Muscle of leg (tissue), 11 donors: ENCODE results near the gene TICRR. TPM values are rescaled to one million over a fixed set of nuclear protein-coding genes. Genes with fewer than 3 reads are reported as not detected.
A peak's percentile ranks its signal among the peaks of the same experiment; 100 is the strongest.
"Not testable (repeated sequence)": the region's sequence is repeated elsewhere in the genome, so short reads cannot be mapped to it uniquely, and the experiment has no call there.

Experiments
- DNase-seq: peaks from one replicate; pipeline ENCODE4 v3.0.0; 2013
- H3K27ac ChIP-seq: one replicate; pipeline ENCODE4 v1.5.1; 2013; ENCODE audit warnings: mild to moderate bottlenecking, low read length, control low read depth
- H3K27me3 ChIP-seq: one replicate; pipeline ENCODE4 v1.6.1; 2013; ENCODE audit warnings: low read length; ENCODE audit not compliant: control insufficient read depth, insufficient read depth
- H3K36me3 ChIP-seq: one replicate; pipeline ENCODE4 v1.6.1; 2013; ENCODE audit warnings: low read length; ENCODE audit not compliant: control insufficient read depth, insufficient read depth
- H3K4me1 ChIP-seq: one replicate; pipeline ENCODE4 v1.6.1; 2013; ENCODE audit warnings: low read length; ENCODE audit not compliant: control insufficient read depth, insufficient read depth
- H3K4me3 ChIP-seq: one replicate; pipeline ENCODE4 v1.5.1; 2013; ENCODE audit warnings: low read length, control low read depth
- H3K9me3 ChIP-seq: replicated peaks from 2 replicates; pipeline ENCODE4 v1.6.1; 2013; ENCODE audit warnings: low read depth, low read length; ENCODE audit not compliant: control insufficient read depth
- WGBS: methylation state at CpG from one replicate; pipeline ENCODE4 v1.1.5; 2013; ENCODE audit warnings: missing lambda C conversion rate; ENCODE audit not compliant: insufficient coverage; 5-methylcytosine and 5-hydroxymethylcytosine counted together
- polyA plus RNA-seq, 8 donors: library from polyadenylated mRNA; unstranded; fragments of 120-200 nt; gene quantifications; one replicate each; pipeline versions ENCODE4 v1.2.1 to v1.2.3, GENCODE V29; 2013; ENCODE audit warnings: inconsistent platforms in 1 of 8, low replicate concordance in 1 of 8; ENCODE audit not compliant: insufficient read length in 8 of 8, insufficient read depth in 1 of 8
- total RNA-seq: library from RNA; stranded (reverse); fragments of 120-200 nt; gene quantifications from one replicate; pipeline ENCODE4 v1.2.4, GENCODE V29; 2013

Gene TICRR
- total and polyA plus RNA-seq, 9 donors: 2.2 to 7.1 (median 5.1) TPM

- Histone ChIP-seq H3K9me3 (no peaks in the 10 kb centered on the region), H3K27me3 (peaks cover 3% of the 10 kb centered on the region), H3K4me1 (no peaks in the 10 kb centered on the region), H3K4me3 (no peak overlapping the region), H3K27ac (no peak overlapping the region), H3K36me3 (no peaks in the 10 kb centered on the region)
- DNase-seq: no peak
- WGBS: no CpG with 5 or more reads among the region's 5 CpGs
Measured at GRCh38 chr15:89559769-89560264, 15.5 kb upstream of the TICRR start.

GRCh38 chr15:89566181-89566580 is 9.1 kb upstream of the TICRR start:
- H3K9me3 ChIP-seq: no peaks in the 10 kb centered on the region
- H3K36me3 ChIP-seq: no peaks in the 10 kb centered on the region
- H3K4me1 ChIP-seq: no peaks in the 10 kb centered on the region
- H3K27me3 ChIP-seq: no peaks in the 10 kb centered on the region
- H3K4me3 ChIP-seq: no peak overlapping the region
- H3K27ac ChIP-seq: no peak overlapping the region
- peak; percentile 61 for DNase-seq
- WGBS: 25% methylated on average over 5 of the region's 7 CpGs

- no peaks in the 10 kb centered on the region for H3K36me3 ChIP-seq
- H3K9me3 ChIP-seq: no peaks in the 10 kb centered on the region
- no peak overlapping the region for H3K27ac ChIP-seq
- no peaks in the 10 kb centered on the region for H3K4me1 ChIP-seq
- 94% methylated on average over 3 of the region's 5 CpGs for WGBS
- peaks cover 2% of the 10 kb centered on the region for H3K27me3 ChIP-seq
- no peak for DNase-seq
- H3K4me3 ChIP-seq: no peak overlapping the region
Measured at GRCh38 chr15:89566621-89567294, 8.5 kb upstream of the TICRR start.

GRCh38 chr15:89569090-89569745 is 6.1 kb upstream of the TICRR start:
- H3K36me3 ChIP-seq: no peaks in the 10 kb centered on the region
- DNase-seq: no peak
- H3K27me3 ChIP-seq: peaks cover 5% of the 10 kb centered on the region
- no peak overlapping the region for H3K27ac ChIP-seq
- H3K4me1 ChIP-seq: no peaks in the 10 kb centered on the region
- WGBS: 73% methylated on average over 4 of the region's 7 CpGs
- no peak overlapping the region for H3K4me3 ChIP-seq
- no peaks in the 10 kb centered on the region for H3K9me3 ChIP-seq

- Histone ChIP-seq H3K27ac (no peak overlapping the region), H3K36me3 (no peaks in the 10 kb centered on the region), H3K4me1 (peaks cover 17% of the 10 kb centered on the region), H3K9me3 (no peaks in the 10 kb centered on the region), H3K4me3 (peak overlapping the region; percentile 78), H3K27me3 (peaks cover 5% of the 10 kb centered on the region)
- WGBS: under 1% methylated on average over 59 of the region's 60 CpGs
- DNase-seq: no peak
Measured at GRCh38 chr15:89575656-89576416, 567 bp downstream of the TICRR start.

GRCh38 chr15:89576417-89576773 is 1.1 kb downstream of the TICRR start:
- no CpG with 5 or more reads among the region's 1 CpG for WGBS
- Histone ChIP-seq H3K27ac (no peak overlapping the region), H3K4me1 (peaks cover 17% of the 10 kb centered on the region), H3K36me3 (no peaks in the 10 kb centered on the region), H3K9me3 (no peaks in the 10 kb centered on the region), H3K27me3 (peaks cover 5% of the 10 kb centered on the region), H3K4me3 (peak overlapping the region; percentile 78)
- no peak for DNase-seq

GRCh38 chr15:89577776-89578115 is 2.5 kb downstream of the TICRR start:
- Histone ChIP-seq H3K4me1 (peaks cover 17% of the 10 kb centered on the region), H3K36me3 (no peaks in the 10 kb centered on the region), H3K27ac (no peak overlapping the region), H3K27me3 (no peaks in the 10 kb centered on the region), H3K9me3 (no peaks in the 10 kb centered on the region), H3K4me3 (no peak overlapping the region)
- 33% methylated on average over 1 of the region's 3 CpGs for WGBS
- no peak for DNase-seq

- no peaks in the 10 kb centered on the region for H3K27me3 ChIP-seq
- no peak overlapping the region for H3K27ac ChIP-seq
- H3K4me3 ChIP-seq: no peak overlapping the region
- no peaks in the 10 kb centered on the region for H3K9me3 ChIP-seq
- H3K36me3 ChIP-seq: no peaks in the 10 kb centered on the region
- DNase-seq: no peak
- peaks cover 17% of the 10 kb centered on the region for H3K4me1 ChIP-seq
- no CpG with 5 or more reads among the region's 2 CpGs for WGBS
Measured at GRCh38 chr15:89578146-89578545, 2.9 kb downstream of the TICRR start.

- peaks cover 15% of the 10 kb centered on the region for H3K4me1 ChIP-seq
- H3K36me3 ChIP-seq, H3K4me3 ChIP-seq, H3K27ac ChIP-seq, DNase-seq, H3K9me3 ChIP-seq, H3K27me3 ChIP-seq: not testable (repeated sequence)
- WGBS: 100% methylated on average over 1 of the region's 2 CpGs
Measured at GRCh38 chr15:89580747-89581146, 5.5 kb downstream of the TICRR start.

GRCh38 chr15:89586651-89587050 is 11.4 kb downstream of the TICRR start:
- H3K4me1 ChIP-seq: no peaks in the 10 kb centered on the region
- no peak overlapping the region for H3K27ac ChIP-seq
- no peaks in the 10 kb centered on the region for H3K27me3 ChIP-seq
- peaks cover 27% of the 10 kb centered on the region for H3K36me3 ChIP-seq
- H3K9me3 ChIP-seq: no peaks in the 10 kb centered on the region
- DNase-seq: no peak
- H3K4me3 ChIP-seq: no peak overlapping the region
- 97% methylated on average over 2 of the region's 2 CpGs for WGBS
